ENCODE data around the gene GPA33.
A peak's percentile ranks its signal among the peaks of the same experiment; 100 is the strongest.
"Not testable (repeated sequence)": the region's sequence is repeated elsewhere in the genome, so short reads cannot be mapped to it uniquely, and the experiment has no call there.

The GPA33 gene

DNA sequence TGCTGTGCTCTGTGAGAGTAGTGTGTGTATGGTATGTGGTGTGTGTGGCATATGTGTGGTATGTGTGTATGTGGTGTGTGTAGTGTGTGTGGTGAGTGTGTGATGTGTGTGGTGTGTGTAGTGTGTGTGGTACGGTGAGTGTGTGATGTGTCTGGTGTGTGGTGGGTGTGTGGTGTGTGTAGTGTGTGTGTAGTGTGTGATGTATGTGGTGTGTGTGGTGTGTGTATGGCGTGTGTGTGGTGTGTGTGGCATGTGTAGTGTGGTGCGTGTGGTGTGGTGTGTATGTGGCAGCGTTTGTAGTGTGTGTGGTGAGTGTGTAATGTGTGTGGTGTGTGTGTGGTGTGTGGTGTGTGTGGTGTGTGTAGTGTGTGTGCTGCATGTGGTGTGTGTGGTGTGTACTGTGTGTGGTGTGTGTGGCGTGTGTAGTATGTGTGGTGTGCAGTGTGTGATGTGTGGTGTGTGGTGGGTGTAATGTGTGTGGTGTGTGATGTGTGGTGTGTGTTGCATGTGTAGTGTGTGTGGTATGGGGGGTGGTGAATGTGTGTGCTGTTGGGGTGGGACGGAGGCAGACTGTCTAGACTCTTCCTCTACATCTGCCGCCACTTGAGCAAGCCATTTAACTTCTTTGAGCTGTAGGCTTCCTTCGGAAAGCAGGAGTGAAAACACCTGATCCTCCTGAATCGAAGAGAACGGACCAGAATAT lies 33.5 kb downstream of the GPA33 start:
- DNase-seq (ENCODE audit: low read depth in 2 of 2) = no peak

DNA sequence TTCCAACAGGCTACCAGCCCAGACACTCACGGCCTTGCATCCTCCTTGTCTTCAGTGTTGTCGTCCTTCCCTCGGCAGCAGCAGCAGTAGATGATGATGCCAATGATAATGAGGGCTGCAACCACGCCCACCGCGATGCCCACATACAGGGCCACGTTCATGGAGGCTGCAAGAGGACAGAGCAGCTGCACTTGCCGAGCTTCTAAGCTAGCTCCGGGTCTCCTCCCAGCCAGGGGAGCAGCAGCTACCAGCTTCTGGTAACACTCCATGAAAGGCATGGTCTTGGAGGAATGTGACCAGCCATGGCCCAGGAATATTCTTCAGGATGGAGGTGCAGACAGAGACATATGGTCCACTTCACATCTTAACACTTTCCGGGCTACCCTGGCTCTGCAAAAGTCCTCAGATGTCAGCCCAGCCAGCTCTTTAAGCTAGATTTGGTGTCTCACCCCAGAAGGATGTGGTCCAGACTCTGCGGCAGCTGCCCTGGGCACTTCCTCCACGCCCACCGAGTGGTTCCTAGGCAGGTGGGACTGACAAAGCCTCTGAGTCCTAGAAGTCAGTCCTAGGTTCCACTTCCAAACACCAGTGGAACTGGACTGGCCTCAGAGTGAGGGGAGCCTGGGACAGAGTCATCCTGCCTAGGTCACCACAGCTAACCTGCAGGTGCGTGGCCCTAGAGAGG lies 35.1 kb downstream of the GPA33 start:
- DNase-seq (ENCODE audit: low read depth in 2 of 2) = no peak

DNA sequence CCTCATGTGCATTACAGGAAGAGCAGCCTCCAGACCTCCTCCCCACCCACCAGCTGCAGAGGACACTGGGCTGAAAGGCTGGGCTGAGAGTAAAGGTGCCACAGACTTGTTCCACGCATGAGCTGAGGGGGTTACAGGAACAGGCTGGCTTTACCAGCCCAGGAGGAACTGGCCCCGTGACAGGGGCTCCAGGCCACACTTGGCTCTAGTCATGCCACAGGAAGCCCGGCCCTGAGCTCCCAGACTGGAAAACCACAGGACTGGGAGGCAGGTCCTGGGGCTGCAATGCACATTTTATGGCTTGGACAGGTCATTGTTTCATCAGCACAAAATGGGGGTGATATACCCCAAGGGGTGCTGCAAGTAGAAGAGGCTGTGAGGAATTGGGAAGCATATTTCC lies 35.6 kb downstream of the GPA33 start:
- no peak for DNase-seq (ENCODE audit: low read depth in 2 of 2)

DNA sequence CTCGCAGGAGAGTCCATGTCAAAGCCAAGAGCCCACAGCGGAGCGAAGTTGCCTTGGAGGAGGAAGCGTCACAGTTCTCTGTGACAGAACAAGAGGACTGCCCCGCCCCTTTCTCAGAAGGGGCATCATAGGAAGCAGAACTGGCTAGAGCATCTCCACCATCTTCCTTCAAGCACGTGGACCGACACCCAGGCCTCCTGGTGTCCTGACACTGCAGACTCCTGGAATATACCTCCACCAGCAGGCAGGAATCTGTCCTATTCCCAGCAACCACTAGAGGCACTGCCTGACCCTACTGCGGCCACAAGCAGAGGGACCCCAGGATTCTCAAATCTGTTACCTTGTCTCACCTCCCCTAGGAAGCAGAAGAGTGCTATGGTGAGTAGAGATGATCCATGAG lies 37.8 kb downstream of the GPA33 start:
- DNase-seq (ENCODE audit: low read depth in 2 of 2) = no peak

DNA sequence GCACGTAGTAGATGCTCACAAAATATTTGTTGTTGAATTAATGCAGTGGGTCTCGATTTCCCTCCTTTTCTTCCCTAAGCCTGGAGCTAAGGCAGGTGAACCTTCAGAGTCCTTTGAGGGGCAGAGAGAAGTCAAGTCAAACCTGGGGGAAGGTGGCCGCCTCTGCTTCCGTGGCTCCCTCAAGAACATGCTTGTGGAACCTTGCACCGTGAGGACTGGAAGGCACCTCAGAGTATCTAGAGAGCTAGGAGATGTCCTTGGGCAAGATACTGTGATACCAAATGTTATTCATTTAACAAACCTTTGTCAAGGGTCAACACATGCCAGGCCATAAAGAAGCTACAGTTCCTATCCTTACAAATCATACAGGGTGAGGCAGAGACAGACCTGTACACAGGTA lies 38.3 kb downstream of the GPA33 start:
- no peak for DNase-seq (ENCODE audit: low read depth in 2 of 2)

DNA sequence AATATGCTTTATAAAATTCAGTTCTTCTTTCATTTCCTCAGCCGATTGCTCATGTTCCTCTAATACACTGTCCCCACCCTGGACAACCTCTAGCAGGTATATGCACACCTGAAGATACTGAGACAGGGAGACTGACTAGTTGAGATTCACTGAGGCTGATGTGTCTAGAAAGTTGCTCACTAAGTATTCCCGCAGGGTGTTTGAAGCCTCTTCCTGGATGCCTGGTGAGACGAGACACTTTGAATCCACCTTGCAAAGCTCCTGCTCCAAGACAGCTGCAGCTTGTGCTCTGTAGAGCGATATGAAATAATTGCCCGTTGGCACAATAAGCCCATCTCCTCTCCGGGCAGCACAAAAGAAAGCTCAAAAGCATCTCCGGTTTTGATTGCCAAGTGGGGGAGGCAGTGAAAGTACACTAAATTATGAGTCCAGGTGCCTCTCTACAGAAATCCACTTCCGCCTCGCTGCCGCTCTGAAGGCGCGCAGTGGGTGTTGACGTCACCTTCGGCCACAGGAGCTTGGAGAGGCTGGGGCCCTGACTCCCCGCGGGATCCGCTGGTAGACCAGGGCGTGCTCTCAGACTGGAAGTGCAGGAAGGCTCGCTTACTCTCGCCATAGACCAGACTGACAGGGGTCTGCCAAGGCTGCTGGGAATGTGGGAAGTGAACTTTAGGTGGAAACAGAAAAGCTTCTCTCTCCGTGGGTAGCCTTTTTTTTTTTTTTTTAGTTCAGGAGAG lies 46.3 kb downstream of the GPA33 start:
- peak in 1 of 2 donors; percentile 47 for DNase-seq (ENCODE audit: low read depth in 2 of 2)

DNA sequence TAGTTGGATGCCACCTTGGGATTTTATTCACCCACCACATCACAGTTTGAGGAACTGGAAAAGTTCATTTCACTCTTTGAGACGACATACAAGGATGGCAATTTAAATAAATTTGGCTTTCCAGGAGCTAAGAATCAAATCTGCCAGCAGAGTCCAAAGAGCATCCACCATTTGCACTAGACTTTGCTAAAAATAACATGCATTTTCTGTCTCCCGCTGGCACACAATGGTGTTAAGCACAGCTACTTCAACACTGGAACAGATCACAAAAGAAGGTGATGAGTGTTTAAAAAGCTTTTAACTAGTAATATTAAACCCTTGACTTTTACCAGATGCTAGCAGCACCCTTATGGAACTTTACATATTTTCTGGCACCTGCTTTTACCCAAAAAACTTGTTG lies 56.5 kb downstream of the GPA33 start:
- no peak for DNase-seq (ENCODE audit: low read depth in 2 of 2)

DNA sequence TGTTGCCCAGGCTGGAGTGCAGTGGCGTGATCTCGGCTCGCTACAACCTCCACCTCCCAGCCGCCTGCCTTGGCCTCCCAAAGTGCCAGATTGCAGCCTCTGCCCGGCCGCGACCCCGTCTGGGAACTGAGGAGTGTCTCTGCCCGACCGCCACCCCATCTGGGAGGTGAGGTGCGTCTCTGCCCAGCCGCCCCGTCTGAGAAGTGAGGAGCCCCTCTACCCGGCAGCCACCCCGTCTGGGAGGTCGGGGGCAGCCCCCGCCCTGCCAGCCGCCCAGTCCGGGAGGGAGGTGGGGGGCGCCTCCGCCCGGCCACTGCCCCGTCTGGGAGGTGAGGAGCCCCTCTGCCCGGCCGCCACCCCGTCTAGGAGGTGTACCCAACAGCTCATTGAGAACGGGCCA lies 60.6 kb downstream of the GPA33 start:
- not testable (repeated sequence) for DNase-seq (ENCODE audit: low read depth in 2 of 2)

DNA sequence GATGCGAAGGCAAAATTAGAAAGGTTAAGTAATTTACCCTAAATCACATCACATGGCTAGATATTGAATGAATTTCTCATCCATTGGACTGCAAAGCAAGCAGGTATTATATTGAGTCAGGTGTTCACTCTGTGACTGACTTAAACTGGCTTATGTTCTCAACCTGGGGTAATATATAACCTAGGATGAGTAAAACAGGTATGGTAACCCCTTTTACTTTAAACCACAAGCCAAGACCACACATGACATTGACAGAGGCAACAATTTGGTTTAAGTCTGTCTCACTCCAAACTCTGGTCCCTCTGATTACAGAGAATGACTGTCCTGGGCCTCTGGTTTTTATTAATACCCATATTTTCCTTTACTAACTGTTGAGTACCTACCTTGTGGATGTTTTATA lies 67.8 kb downstream of the GPA33 start:
- no peak for DNase-seq (ENCODE audit: low read depth in 2 of 2)

DNA sequence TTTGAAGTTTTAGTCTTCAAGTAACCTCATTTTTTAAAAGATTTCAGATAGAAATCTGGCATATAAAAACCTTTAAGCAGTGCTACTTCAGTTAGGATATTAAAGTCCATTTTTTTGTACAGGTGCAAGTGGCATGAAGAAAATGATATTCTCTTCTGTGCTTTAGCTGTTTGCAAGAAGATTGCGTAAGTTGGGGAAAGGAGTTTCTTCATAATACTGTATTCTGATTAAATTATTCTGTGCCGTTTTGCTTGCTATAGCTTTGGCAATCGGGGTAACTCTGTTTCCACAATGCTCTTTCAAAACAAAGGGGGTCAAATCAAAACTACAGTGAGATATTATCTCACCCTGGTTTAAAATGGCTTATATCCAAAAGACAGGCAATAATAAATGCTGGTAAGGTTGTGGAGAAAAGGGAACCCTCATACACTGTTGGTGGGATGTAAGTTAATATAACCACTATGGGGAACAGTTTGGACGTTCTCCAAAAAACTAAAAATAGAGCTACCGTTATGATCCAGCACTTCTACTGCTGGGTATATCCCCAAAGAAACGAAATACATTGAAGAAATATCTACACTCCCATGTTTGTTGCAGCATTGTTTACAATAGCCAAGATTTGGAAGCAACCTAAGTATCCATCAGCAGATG lies 74.0 kb downstream of the GPA33 start:
- DNase-seq (ENCODE audit: low read depth in 2 of 2) = no peak

DNA sequence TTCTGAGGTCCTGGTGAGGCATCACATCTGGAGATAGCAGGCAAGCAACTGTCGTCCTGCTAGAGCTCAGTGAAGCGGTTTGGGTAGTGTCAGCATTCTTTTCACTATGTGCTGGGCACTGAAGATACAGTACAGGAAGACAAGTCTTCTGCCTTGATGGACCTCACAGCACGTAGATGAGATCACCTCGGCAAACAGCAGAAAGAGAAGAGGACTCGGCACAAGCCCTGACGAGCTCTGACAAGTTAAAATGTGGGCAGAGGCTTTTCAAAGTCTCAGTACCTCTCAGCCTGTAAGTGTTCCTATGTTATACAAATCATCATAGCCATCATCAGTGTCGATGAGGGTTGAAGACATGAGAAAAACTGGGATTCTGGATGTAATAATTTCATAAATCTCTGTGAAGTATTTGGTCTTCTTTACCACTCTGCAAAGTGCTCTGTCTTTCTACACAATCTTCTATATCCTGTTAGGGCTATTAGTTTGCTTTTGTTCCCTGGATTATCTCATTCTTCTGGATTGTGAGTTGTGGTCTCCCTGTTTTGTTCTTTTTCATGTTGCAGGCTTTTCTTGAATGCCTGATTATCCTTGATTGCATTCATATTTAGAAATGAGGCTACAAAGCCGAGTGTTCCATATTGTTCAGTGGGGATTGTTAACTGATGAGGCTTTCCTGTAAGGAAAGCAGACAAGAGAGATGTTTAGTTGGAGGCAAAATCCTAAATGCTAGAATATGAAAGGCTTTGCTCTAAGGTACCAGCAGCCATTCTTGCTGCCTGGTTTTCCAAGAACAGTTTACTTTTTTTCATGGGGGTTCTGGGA lies 76.9 kb downstream of the GPA33 start:
- no peak for DNase-seq (ENCODE audit: low read depth in 2 of 2)

DNA sequence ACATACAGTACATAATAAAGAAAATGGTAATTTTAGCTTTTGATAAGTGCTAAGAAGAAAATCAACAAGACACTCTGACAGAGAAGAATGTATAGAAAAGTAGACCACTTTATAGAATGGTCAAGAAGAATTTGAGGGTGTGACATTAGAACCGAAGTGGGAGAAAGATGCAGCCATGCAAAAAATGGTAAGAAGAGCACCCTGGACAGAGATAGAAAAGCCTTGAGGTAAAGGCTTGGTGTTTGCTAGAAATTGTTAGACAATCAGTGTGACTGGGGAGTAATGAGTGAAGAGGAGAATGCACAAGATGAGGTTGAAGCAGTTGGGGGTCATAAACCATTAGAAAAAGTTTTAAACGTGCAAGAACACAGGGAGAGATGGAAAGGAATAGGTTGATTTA lies 77.6 kb downstream of the GPA33 start:
- no peak for DNase-seq (ENCODE audit: low read depth in 2 of 2)

DNA sequence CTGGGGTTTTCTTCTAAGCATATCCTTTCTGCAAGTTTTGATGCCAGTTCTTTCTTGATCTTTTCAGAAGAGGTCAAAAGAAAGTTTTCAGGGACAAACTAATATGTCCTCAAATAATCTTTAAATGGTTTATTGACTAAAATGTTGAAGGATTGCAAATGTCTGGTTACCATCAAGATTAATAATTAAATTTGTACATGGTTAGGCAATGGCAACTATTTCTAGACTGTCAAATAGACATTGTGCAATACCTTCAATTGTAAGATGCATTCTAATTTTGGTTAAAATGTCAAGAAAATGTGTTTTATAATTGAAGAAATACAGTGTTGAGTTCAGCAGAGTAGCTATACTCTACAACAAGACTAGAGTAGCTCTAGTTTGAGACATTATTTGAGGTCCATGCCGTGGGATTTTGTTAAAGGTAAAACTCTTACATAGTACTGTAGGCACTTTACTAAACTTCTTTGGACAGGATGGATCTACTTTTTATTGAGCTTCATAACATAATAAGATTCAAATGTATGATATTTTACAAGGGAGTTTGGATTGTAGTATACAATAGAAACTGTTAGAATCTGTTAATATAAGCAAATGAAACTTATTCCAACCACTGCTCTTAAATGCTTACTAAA lies 78.5 kb downstream of the GPA33 start:
- DNase-seq (ENCODE audit: low read depth in 2 of 2) = no peak

DNA sequence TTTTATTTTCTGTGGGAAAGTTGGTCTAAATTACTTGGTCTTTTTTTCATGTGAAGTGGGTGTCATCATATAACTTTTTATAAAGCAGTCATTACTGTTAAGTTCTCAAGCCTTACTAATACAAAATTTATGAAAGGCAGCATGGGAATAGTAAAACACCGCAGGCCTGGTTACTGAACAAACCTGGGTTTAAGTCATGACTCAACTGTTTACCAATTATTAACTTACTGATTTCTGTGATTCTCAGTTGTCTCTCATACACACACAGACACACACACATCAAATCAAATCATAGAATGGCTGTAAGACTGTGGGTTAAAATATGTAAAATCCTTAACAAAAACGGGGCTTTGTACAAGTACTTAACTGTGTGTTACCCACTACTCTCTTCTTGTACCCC lies 86.5 kb downstream of the GPA33 start:
- no peak for DNase-seq (ENCODE audit: low read depth in 2 of 2)

Measured in activated CD8-positive, alpha-beta memory T cell treated with anti-CD3 and anti-CD28 coated beads for 4 hours (primary cell).